ENCODE data around the gene DNAJC7.

DNAJC7 gene

GRCh38 chr17:41992576-41992975, 24.7 kb downstream of the DNAJC7 start:
- no peak overlapping the region for H2BK15ac ChIP-seq (ENCODE audit: low read depth, poor library complexity, severe bottlenecking)
- H2AK5ac ChIP-seq (ENCODE audit: low read length, severe bottlenecking), result no peak overlapping the region
- no peak overlapping the region for H4K8ac ChIP-seq (ENCODE audit: low read length)
- H3K14ac ChIP-seq (ENCODE audit: low read length in 2 of 2), result no peak overlapping the region
- no peak overlapping the region for H3K4ac ChIP-seq (ENCODE audit: low read depth in 1 of 2, low read length in 2 of 2)
- H3K4me2 ChIP-seq (ENCODE audit: low read length, poor library complexity, severe bottlenecking), result no peak overlapping the region
- H3K27me3 ChIP-seq (ENCODE audit: control insufficient read depth in 1 of 2, insufficient read depth in 1 of 2, low read length in 2 of 2), result no peaks in the 10 kb centered on the region
- peaks cover 24% of the 10 kb centered on the region for H3K79me1 ChIP-seq (replicated peaks; ENCODE audit: low read length, poor library complexity, severe bottlenecking)
- H3K36me3 ChIP-seq (ENCODE audit: control insufficient read depth in 1 of 2, insufficient read depth in 2 of 2, low read depth in 1 of 2, low read length in 2 of 2), result peaks cover 49 to 93% of the 10 kb centered on the region in 2 experiments
- no peak overlapping the region for H2AFZ ChIP-seq (ENCODE audit: low read depth, low read length)
- no peak overlapping the region for H3K27ac ChIP-seq (ENCODE audit: low read length, poor library complexity, severe bottlenecking)
- H3K4me3 ChIP-seq (ENCODE audit: insufficient read depth in 1 of 2, low read depth in 1 of 2, low read length in 2 of 2), result no peak overlapping the region
- no peak overlapping the region for H2BK5ac ChIP-seq (ENCODE audit: low read depth, low read length, poor library complexity, severe bottlenecking)
- H4K91ac ChIP-seq (ENCODE audit: low read length), result no peak overlapping the region
- no peak overlapping the region for H3K23ac ChIP-seq (ENCODE audit: low read length in 2 of 2)
- DNase-seq, result no peak
- H2BK12ac ChIP-seq (ENCODE audit: low read length in 2 of 2), result no peak overlapping the region
- H3K9me3 ChIP-seq (ENCODE audit: control insufficient read depth, low read length), result no peaks in the 10 kb centered on the region
- H2BK120ac ChIP-seq (ENCODE audit: low read depth, low read length), result no peak overlapping the region
- 93% methylated on average over 3 of the region's 3 CpGs for WGBS
- no peak overlapping the region for H3K18ac ChIP-seq (ENCODE audit: low read depth in 1 of 2, low read length in 2 of 2)
- no peak overlapping the region for H3K9ac ChIP-seq (ENCODE audit: low read length)
- H3K4me1 ChIP-seq (ENCODE audit: control insufficient read depth, insufficient read depth, low read depth, low read length), result peaks cover 4% of the 10 kb centered on the region

GRCh38 chr17:41989702-41990419, 27.4 kb downstream of the DNAJC7 start:
- no peak for DNase-seq
- no peak overlapping the region for H4K91ac ChIP-seq (ENCODE audit: low read length)
- H3K4ac ChIP-seq (ENCODE audit: low read depth in 1 of 2, low read length in 2 of 2), result no peak overlapping the region
- H2AFZ ChIP-seq (ENCODE audit: low read depth, low read length), result no peak overlapping the region
- H3K23ac ChIP-seq (ENCODE audit: low read length in 2 of 2), result no peak overlapping the region
- H3K36me3 ChIP-seq (ENCODE audit: control insufficient read depth in 1 of 2, insufficient read depth in 2 of 2, low read depth in 1 of 2, low read length in 2 of 2), result peaks cover 47 to 92% of the 10 kb centered on the region in 2 experiments
- H3K9me3 ChIP-seq (ENCODE audit: control insufficient read depth, low read length), result no peaks in the 10 kb centered on the region
- H3K79me1 ChIP-seq (replicated peaks; ENCODE audit: low read length, poor library complexity, severe bottlenecking), result peaks cover 32% of the 10 kb centered on the region
- no peak overlapping the region for H2BK15ac ChIP-seq (ENCODE audit: low read depth, poor library complexity, severe bottlenecking)
- no peaks in the 10 kb centered on the region for H3K4me1 ChIP-seq (ENCODE audit: control insufficient read depth, insufficient read depth, low read depth, low read length)
- no peak overlapping the region for H3K27ac ChIP-seq (ENCODE audit: low read length, poor library complexity, severe bottlenecking)
- 88% methylated on average over 5 of the region's 5 CpGs for WGBS
- H3K4me2 ChIP-seq (ENCODE audit: low read length, poor library complexity, severe bottlenecking), result no peak overlapping the region
- no peak overlapping the region for H2AK5ac ChIP-seq (ENCODE audit: low read length, severe bottlenecking)
- no peak overlapping the region for H3K18ac ChIP-seq (ENCODE audit: low read depth in 1 of 2, low read length in 2 of 2)
- H2BK120ac ChIP-seq (ENCODE audit: low read depth, low read length), result no peak overlapping the region
- peak overlapping the region in 1 of 2 experiments; percentile 58 for H3K14ac ChIP-seq (ENCODE audit: low read length in 2 of 2)
- peak overlapping the region; percentile 44 for H2BK5ac ChIP-seq (ENCODE audit: low read depth, low read length, poor library complexity, severe bottlenecking)
- no peaks in the 10 kb centered on the region for H3K27me3 ChIP-seq (ENCODE audit: control insufficient read depth in 1 of 2, insufficient read depth in 1 of 2, low read length in 2 of 2)
- H3K9ac ChIP-seq (ENCODE audit: low read length), result no peak overlapping the region
- no peak overlapping the region for H3K4me3 ChIP-seq (ENCODE audit: insufficient read depth in 1 of 2, low read depth in 1 of 2, low read length in 2 of 2)
- H2BK12ac ChIP-seq (ENCODE audit: low read length in 2 of 2), result no peak overlapping the region
- H4K8ac ChIP-seq (ENCODE audit: low read length), result no peak overlapping the region

GRCh38 chr17:41988418-41988817, 28.8 kb downstream of the DNAJC7 start:
- no peak overlapping the region for H3K4ac ChIP-seq (ENCODE audit: low read depth in 1 of 2, low read length in 2 of 2)
- no peak overlapping the region for H4K8ac ChIP-seq (ENCODE audit: low read length)
- WGBS, result 100% methylated on average over 1 of the region's 2 CpGs
- no peak overlapping the region for H2BK5ac ChIP-seq (ENCODE audit: low read depth, low read length, poor library complexity, severe bottlenecking)
- no peak overlapping the region for H3K27ac ChIP-seq (ENCODE audit: low read length, poor library complexity, severe bottlenecking)
- no peak for DNase-seq
- H3K18ac ChIP-seq (ENCODE audit: low read depth in 1 of 2, low read length in 2 of 2), result no peak overlapping the region
- no peak overlapping the region for H4K91ac ChIP-seq (ENCODE audit: low read length)
- no peak overlapping the region for H2BK12ac ChIP-seq (ENCODE audit: low read length in 2 of 2)
- peaks cover 49 to 95% of the 10 kb centered on the region in 2 experiments for H3K36me3 ChIP-seq (ENCODE audit: control insufficient read depth in 1 of 2, insufficient read depth in 2 of 2, low read depth in 1 of 2, low read length in 2 of 2)
- peaks cover 41% of the 10 kb centered on the region for H3K79me1 ChIP-seq (replicated peaks; ENCODE audit: low read length, poor library complexity, severe bottlenecking)
- H3K9ac ChIP-seq (ENCODE audit: low read length), result no peak overlapping the region
- no peaks in the 10 kb centered on the region for H3K9me3 ChIP-seq (ENCODE audit: control insufficient read depth, low read length)
- no peaks in the 10 kb centered on the region for H3K4me1 ChIP-seq (ENCODE audit: control insufficient read depth, insufficient read depth, low read depth, low read length)
- H2AK5ac ChIP-seq (ENCODE audit: low read length, severe bottlenecking), result no peak overlapping the region
- H3K27me3 ChIP-seq (ENCODE audit: control insufficient read depth in 1 of 2, insufficient read depth in 1 of 2, low read length in 2 of 2), result no peaks in the 10 kb centered on the region
- no peak overlapping the region for H2AFZ ChIP-seq (ENCODE audit: low read depth, low read length)
- H3K4me3 ChIP-seq (ENCODE audit: insufficient read depth in 1 of 2, low read depth in 1 of 2, low read length in 2 of 2), result no peak overlapping the region
- no peak overlapping the region for H2BK120ac ChIP-seq (ENCODE audit: low read depth, low read length)
- H3K23ac ChIP-seq (ENCODE audit: low read length in 2 of 2), result no peak overlapping the region
- no peak overlapping the region for H3K14ac ChIP-seq (ENCODE audit: low read length in 2 of 2)
- H3K4me2 ChIP-seq (ENCODE audit: low read length, poor library complexity, severe bottlenecking), result no peak overlapping the region
- no peak overlapping the region for H2BK15ac ChIP-seq (ENCODE audit: low read depth, poor library complexity, severe bottlenecking)

- Histone ChIP-seq H3K14ac (ENCODE audit: low read length in 2 of 2) (no peak overlapping the region), H2BK5ac (ENCODE audit: low read depth, low read length, poor library complexity, severe bottlenecking) (no peak overlapping the region), H3K79me1 (replicated peaks; ENCODE audit: low read length, poor library complexity, severe bottlenecking) (peaks cover 41% of the 10 kb centered on the region), H3K4ac (ENCODE audit: low read depth in 1 of 2, low read length in 2 of 2) (no peak overlapping the region), H3K4me2 (ENCODE audit: low read length, poor library complexity, severe bottlenecking) (no peak overlapping the region), H2AK5ac (ENCODE audit: low read length, severe bottlenecking) (no peak overlapping the region), H4K91ac (ENCODE audit: low read length) (no peak overlapping the region), H2BK120ac (ENCODE audit: low read depth, low read length) (no peak overlapping the region), H3K18ac (ENCODE audit: low read depth in 1 of 2, low read length in 2 of 2) (no peak overlapping the region), H3K4me1 (ENCODE audit: control insufficient read depth, insufficient read depth, low read depth, low read length) (no peaks in the 10 kb centered on the region), H2BK12ac (ENCODE audit: low read length in 2 of 2) (no peak overlapping the region), H2AFZ (ENCODE audit: low read depth, low read length) (no peak overlapping the region), H4K8ac (ENCODE audit: low read length) (no peak overlapping the region), H3K9me3 (ENCODE audit: control insufficient read depth, low read length) (no peaks in the 10 kb centered on the region), H2BK15ac (ENCODE audit: low read depth, poor library complexity, severe bottlenecking) (no peak overlapping the region), H3K27me3 (ENCODE audit: control insufficient read depth in 1 of 2, insufficient read depth in 1 of 2, low read length in 2 of 2) (no peaks in the 10 kb centered on the region), H3K4me3 (ENCODE audit: insufficient read depth in 1 of 2, low read depth in 1 of 2, low read length in 2 of 2) (no peak overlapping the region), H3K27ac (ENCODE audit: low read length, poor library complexity, severe bottlenecking) (no peak overlapping the region), H3K23ac (ENCODE audit: low read length in 2 of 2) (no peak overlapping the region), H3K9ac (ENCODE audit: low read length) (no peak overlapping the region), H3K36me3 (ENCODE audit: control insufficient read depth in 1 of 2, insufficient read depth in 2 of 2, low read depth in 1 of 2, low read length in 2 of 2) (peaks cover 50 to 95% of the 10 kb centered on the region in 2 experiments)
- WGBS, result 88% methylated on average over 2 of the region's 3 CpGs
- no peak for DNase-seq
Measured at GRCh38 chr17:41987642-41988041, 29.6 kb downstream of the DNAJC7 start.
